ENCODE data around the gene PRRT1B. TPM values are rescaled to one million over a fixed set of nuclear protein-coding genes. Genes with fewer than 3 reads are reported as not detected.

The PRRT1B gene
- total and polyA plus RNA-seq, 2 donors from 2014 or later = 1.0 TPM; not detected in 1

DNA sequence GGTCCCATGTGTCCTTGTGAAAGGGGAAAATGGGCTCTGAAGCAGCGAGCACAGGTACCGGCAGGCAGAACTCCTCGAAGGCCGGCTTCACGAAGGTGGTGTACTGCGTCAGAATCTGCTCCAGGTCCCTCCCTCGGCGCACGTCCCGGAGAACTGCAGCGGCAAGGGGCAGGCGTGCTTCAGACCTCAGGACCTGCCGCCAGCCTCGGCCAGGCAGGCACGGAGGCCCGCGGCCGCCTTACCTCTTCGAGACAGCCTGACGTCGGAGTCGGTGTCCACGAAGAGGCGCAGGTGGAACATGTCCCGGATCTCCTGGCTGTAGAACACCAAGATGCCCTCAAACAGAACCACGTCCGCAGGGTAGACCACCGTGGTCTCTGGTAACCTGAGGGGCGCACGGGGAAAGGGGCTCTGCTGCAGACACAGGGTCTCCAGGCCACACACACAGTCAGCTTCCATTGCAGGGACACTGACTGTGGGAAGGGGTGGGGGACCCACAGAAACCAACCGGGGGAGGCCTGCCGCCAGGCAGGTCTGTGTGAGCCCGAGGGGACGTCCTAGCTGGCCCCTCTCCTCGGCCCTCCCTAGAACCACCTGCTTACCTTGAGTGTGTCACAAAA lies 16.3 kb upstream of the PRRT1B start:
- Histone ChIP-seq H3K9ac (ENCODE audit: low read length in 3 of 3) (no peak overlapping the region), H3K27ac (ENCODE audit: low read depth in 2 of 2, low read length in 2 of 2) (no peak overlapping the region), H3K36me3 (ENCODE audit: control insufficient read depth in 2 of 3, insufficient read depth in 3 of 3, low read length in 3 of 3) (peaks cover 2 to 23% (median 10%) of the 10 kb centered on the region in 3 donors), H3K4me1 (ENCODE audit: control insufficient read depth in 2 of 3, insufficient read depth in 2 of 3, low read depth in 1 of 3, low read length in 3 of 3) (peaks cover 0 to 15% (median 7%) of the 10 kb centered on the region in 3 donors), H3K9me3 (ENCODE audit: control insufficient read depth in 2 of 3, insufficient read depth in 1 of 3, low read length in 3 of 3) (no peaks in the 10 kb centered on the region), H3K27me3 (ENCODE audit: control insufficient read depth, insufficient read depth, low read length) (no peaks in the 10 kb centered on the region), H3K4me3 (ENCODE audit: low read length in 3 of 3) (no peak overlapping the region)
- FAIRE-seq = no peak
- intact Hi-C loops (cut with DNase I) = no loop called here
- no peak for TF ChIP-seq CTCF (IDR thresholded peaks at IDR 0.05; ENCODE audit: borderline replicate concordance, extremely low read depth, insufficient read depth)
- DNase-seq = no peak

DNA sequence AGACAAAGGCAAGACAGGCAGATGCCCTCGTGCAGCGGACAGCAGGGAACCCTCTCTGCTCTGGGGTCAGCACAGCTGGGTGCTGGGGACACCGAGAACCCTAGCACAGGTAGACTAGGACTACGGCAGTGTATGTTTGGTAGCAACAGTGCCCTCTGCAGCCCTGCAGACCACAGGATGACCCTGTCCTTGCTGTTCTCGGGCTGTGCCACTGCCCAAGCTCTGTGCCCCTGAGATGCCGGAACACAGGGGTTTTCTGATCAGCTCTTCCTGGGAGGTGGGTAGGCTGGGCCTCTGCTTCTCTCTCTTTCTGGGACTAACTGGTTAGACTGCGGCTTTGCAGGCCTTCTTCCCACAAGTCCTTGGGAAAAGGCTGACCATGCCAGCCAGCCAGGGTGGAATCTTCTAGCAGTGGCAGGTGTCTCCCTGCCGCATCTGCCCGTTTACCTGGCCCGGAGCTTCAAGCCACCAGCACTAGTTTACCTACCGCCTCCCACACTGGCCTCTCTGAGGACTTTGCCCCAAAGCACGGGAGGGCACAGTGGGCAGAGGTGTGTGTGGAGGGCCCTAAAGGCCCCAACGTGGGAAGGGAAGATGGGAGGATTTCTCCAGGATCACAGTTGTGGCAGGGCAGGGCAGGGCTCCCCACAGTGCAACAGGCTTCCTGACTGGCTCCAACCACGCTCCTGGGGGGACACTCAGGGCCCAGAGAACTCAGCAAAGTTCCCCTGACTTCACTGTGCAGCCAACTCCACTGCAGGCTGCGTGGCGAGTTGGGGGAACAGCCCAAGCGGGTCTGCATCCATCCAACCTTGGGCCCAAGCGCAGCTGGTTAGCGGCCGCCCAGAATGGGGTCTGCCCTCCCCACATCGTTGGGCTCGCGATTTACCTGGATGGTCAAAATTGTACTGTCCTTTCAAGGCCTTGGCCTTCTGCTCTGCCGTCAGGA lies 15.5 kb upstream of the PRRT1B start:
- Histone ChIP-seq H3K27me3 (ENCODE audit: control insufficient read depth, insufficient read depth, low read length) (no peaks in the 10 kb centered on the region), H3K36me3 (ENCODE audit: control insufficient read depth in 2 of 3, insufficient read depth in 3 of 3, low read length in 3 of 3) (peaks cover 2 to 21% (median 7%) of the 10 kb centered on the region in 3 donors), H3K9me3 (ENCODE audit: control insufficient read depth in 2 of 3, insufficient read depth in 1 of 3, low read length in 3 of 3) (no peaks in the 10 kb centered on the region), H3K9ac (ENCODE audit: low read length in 3 of 3) (peak overlapping the region; percentile 27 to 82 (median 69)), H3K27ac (ENCODE audit: low read depth in 2 of 2, low read length in 2 of 2) (no peak overlapping the region), H3K4me3 (ENCODE audit: low read length in 3 of 3) (peak overlapping the region; percentile 70 to 87 (median 81)), H3K4me1 (ENCODE audit: control insufficient read depth in 2 of 3, insufficient read depth in 2 of 3, low read depth in 1 of 3, low read length in 3 of 3) (peaks cover 0 to 13% (median 7%) of the 10 kb centered on the region in 3 donors)
- TF ChIP-seq CTCF (IDR thresholded peaks at IDR 0.05; ENCODE audit: borderline replicate concordance, extremely low read depth, insufficient read depth) = no peak
- DNase-seq (no peak), FAIRE-seq (no peak)
- intact Hi-C loops (cut with DNase I) = no loop called here

- intact Hi-C loops (cut with DNase I) = no loop called here
- DNase-seq (peak; percentile 57 to 87 (median 78)), FAIRE-seq (no peak)
Observed at GRCh38 chr9:131530546-131530919, 14.8 kb upstream of the PRRT1B start.

More at GRCh38 chr9:131530546-131530919, 14.8 kb upstream of the PRRT1B start:
- Histone ChIP-seq H3K36me3 (ENCODE audit: control insufficient read depth in 2 of 3, insufficient read depth in 3 of 3, low read length in 3 of 3) (peaks cover 2 to 19% (median 7%) of the 10 kb centered on the region in 3 donors), H3K9me3 (ENCODE audit: control insufficient read depth in 2 of 3, insufficient read depth in 1 of 3, low read length in 3 of 3) (no peaks in the 10 kb centered on the region), H3K27ac (ENCODE audit: low read depth in 2 of 2, low read length in 2 of 2) (no peak overlapping the region), H3K4me1 (ENCODE audit: control insufficient read depth in 2 of 3, insufficient read depth in 2 of 3, low read depth in 1 of 3, low read length in 3 of 3) (peaks cover 0 to 13% (median 7%) of the 10 kb centered on the region in 3 donors), H3K27me3 (ENCODE audit: control insufficient read depth, insufficient read depth, low read length) (no peaks in the 10 kb centered on the region), H3K9ac (ENCODE audit: low read length in 3 of 3) (peak overlapping the region; percentile 27 to 82 (median 69)), H3K4me3 (ENCODE audit: low read length in 3 of 3) (peak overlapping the region; percentile 70 to 87 (median 81))
- no peak for TF ChIP-seq CTCF (IDR thresholded peaks at IDR 0.05; ENCODE audit: borderline replicate concordance, extremely low read depth, insufficient read depth)

Data from kidney (tissue), 14 donors.